IMR-90 (cell line): ENCODE measurements around the gene TIMM10. TPM values are rescaled to one million over a fixed set of nuclear protein-coding genes. Genes with fewer than 3 reads are reported as not detected.

Experiments used
- ATAC-seq: fragments of 200-7000 bp; cut with Tn5 transposase; 2 replicates; pipeline ENCODE4 v1.9.1; 2020; ENCODE audit warnings: low read depth, mild to moderate bottlenecking, moderate library complexity
- BruUV-seq: library from RNA; stranded (reverse); fragments of 400-500 nt; replicated peaks from 2 replicates; lab custom pipeline; 2021; lab: Mats Ljungman, UMichigan
- CTCF ChIA-PET: fragments of 300-600 bp; formaldehyde crosslinking; extraction: SDS; loops from one replicate; lab custom pipeline; 2021; ENCODE audit warnings: antibody characterized with exemption; lab: Yijun Ruan, JAX
- POLR2A ChIA-PET: fragments of 300-600 bp; sonication (Branson Sonifier 250); formaldehyde crosslinking; loops from one replicate; lab custom pipeline; 2022; ENCODE audit warnings: antibody characterized with exemption; ENCODE audit not compliant: unreplicated experiment; lab: Charles Lee
- DNase-seq: peaks from one replicate; pipeline ENCODE4 v3.0.0; 2013
- H2AFZ ChIP-seq: replicated peaks from 2 replicates; pipeline ENCODE3; 2013; ENCODE audit warnings: low read length, mild to moderate bottlenecking; ENCODE audit not compliant: poor library complexity
- H2AK5ac ChIP-seq: 2 replicates; pipeline ENCODE4 v1.6.1; 2013; ENCODE audit warnings: low read depth, low read length, inconsistent platforms
- H2AK9ac ChIP-seq: replicated peaks from 2 replicates; pipeline ENCODE3; 2013; ENCODE audit warnings: mild to moderate bottlenecking, low read depth, low read length, moderate library complexity; ENCODE audit not compliant: poor library complexity
- H2BK120ac ChIP-seq: 2 replicates; pipeline ENCODE4 v1.6.1; 2013; ENCODE audit warnings: low read depth, low read length, inconsistent platforms
- H2BK15ac ChIP-seq: 3 replicates; pipeline ENCODE4 v1.6.1; 2013; ENCODE audit warnings: low read depth, low read length, inconsistent platforms
- H2BK20ac ChIP-seq: 2 replicates; pipeline ENCODE4 v1.6.1; 2013; ENCODE audit warnings: low read depth, mild to moderate bottlenecking, inconsistent platforms, low read length, moderate library complexity
- H2BK5ac ChIP-seq: 2 replicates; pipeline ENCODE4 v1.6.1; 2013; ENCODE audit warnings: mild to moderate bottlenecking, low read depth, low read length, inconsistent platforms; ENCODE audit not compliant: poor library complexity, severe bottlenecking
- H3K14ac ChIP-seq: replicated peaks from 2 replicates; pipeline ENCODE4 v1.6.1; 2013; ENCODE audit warnings: low read depth, low read length, inconsistent platforms
- H3K18ac ChIP-seq: 2 replicates; pipeline ENCODE4 v1.6.1; 2013; ENCODE audit warnings: low read depth, low read length, control low read depth
- H3K23ac ChIP-seq: 2 replicates; pipeline ENCODE4 v1.6.1; 2013; ENCODE audit warnings: low read depth, low read length, inconsistent platforms
- H3K27ac ChIP-seq: 2 replicates; pipeline ENCODE4 v1.5.1; 2013; ENCODE audit warnings: mild to moderate bottlenecking, control low read depth, low read length; ENCODE audit not compliant: insufficient read depth
- H3K27me3 ChIP-seq: 2 replicates; pipeline ENCODE4 v1.6.1; 2013; ENCODE audit warnings: low read length; ENCODE audit not compliant: control insufficient read depth, insufficient read depth
- H3K36me3 ChIP-seq: 2 replicates; pipeline ENCODE4 v1.6.1; 2013; ENCODE audit warnings: low read length, mixed read lengths; ENCODE audit not compliant: control insufficient read depth, insufficient read depth
- H3K4ac ChIP-seq: 2 replicates; pipeline ENCODE4 v1.6.1; 2013; ENCODE audit warnings: low read depth, low read length, inconsistent platforms
- H3K4me1 ChIP-seq: 2 replicates; pipeline ENCODE4 v1.6.1; 2013; ENCODE audit warnings: low read length, mixed read lengths; ENCODE audit not compliant: control insufficient read depth, insufficient read depth
- H3K4me2 ChIP-seq: 2 replicates; pipeline ENCODE4 v1.6.1; 2013; ENCODE audit warnings: low read depth, mild to moderate bottlenecking, control low read depth, low read length, moderate library complexity
- H3K4me3 ChIP-seq: 2 replicates; pipeline ENCODE4 v1.5.1; 2013; ENCODE audit warnings: low read depth, mild to moderate bottlenecking, control low read depth, low read length, moderate library complexity; ENCODE audit not compliant: insufficient read depth
- H3K56ac ChIP-seq: 2 replicates; pipeline ENCODE4 v1.6.1; 2013; ENCODE audit warnings: low read length, inconsistent platforms; ENCODE audit not compliant: insufficient read depth; ENCODE audit errors: extremely low read depth
- H3K79me1 ChIP-seq, 2 experiments: 2 replicates each; pipeline ENCODE4 v1.6.1; 2013; ENCODE audit warnings: low read length in 2 of 2, inconsistent platforms in 1 of 2, low read depth in 1 of 2
- H3K9ac ChIP-seq: 2 replicates; pipeline ENCODE4 v1.6.1; 2013; ENCODE audit warnings: low read depth, low read length, control low read depth
- H3K9me1 ChIP-seq: 2 replicates; pipeline ENCODE4 v1.6.1; 2013; ENCODE audit warnings: low read length, inconsistent platforms; ENCODE audit not compliant: insufficient read depth
- H3K9me3 ChIP-seq: 2 replicates; pipeline ENCODE4 v1.6.1; 2013; ENCODE audit warnings: low read length; ENCODE audit not compliant: control insufficient read depth, insufficient read depth
- H4K20me1 ChIP-seq: 2 replicates; pipeline ENCODE4 v1.6.1; 2013; ENCODE audit warnings: low read length, inconsistent platforms; ENCODE audit not compliant: insufficient read depth
- H4K5ac ChIP-seq: 2 replicates; pipeline ENCODE4 v1.6.1; 2013; ENCODE audit warnings: mild to moderate bottlenecking, low read depth, low read length, control low read depth
- H4K8ac ChIP-seq, 2 experiments: 2 replicates each; pipeline ENCODE4 v1.6.1; 2013; ENCODE audit warnings: low read depth in 2 of 2, low read length in 2 of 2, control low read depth in 1 of 2, inconsistent platforms in 1 of 2
- H4K91ac ChIP-seq: 2 replicates; pipeline ENCODE4 v1.6.1; 2013; ENCODE audit warnings: low read depth, low read length, inconsistent platforms; ENCODE audit not compliant: insufficient read depth
- MAZ ChIP-seq: IDR thresholded peaks from 2 replicates; pipeline ENCODE4 v1.6.1; 2012; ENCODE audit warnings: low read depth, mild to moderate bottlenecking, low read length, improper control_type of control experiment, moderate library complexity, borderline replicate concordance
- NFE2L2 ChIP-seq: fragments of 150-350 bp; IDR thresholded peaks from 2 replicates; pipeline ENCODE4 v1.6.1; 2016; ENCODE audit warnings: low read depth, mild to moderate bottlenecking, low read length
- POLR2A ChIP-seq: IDR thresholded peaks from 2 replicates; pipeline ENCODE4 v1.6.1; 2012; ENCODE audit warnings: mild to moderate bottlenecking, low read depth, low read length
- SMC3 ChIP-seq: fragments of 150-350 bp; IDR thresholded peaks from 2 replicates; pipeline ENCODE4 v1.6.1; 2016; ENCODE audit warnings: low read depth, mild to moderate bottlenecking, antibody characterized with exemption, low read length, moderate library complexity
- WGBS, 2 experiments: methylation state at CpG; one replicate each; pipeline versions ENCODE4 v1.1.5 to v1.1.7; 2013; ENCODE audit warnings: missing lambda C conversion rate in 2 of 2; ENCODE audit not compliant: insufficient read length in 1 of 2; ENCODE audit errors: extremely low coverage in 2 of 2; 5-methylcytosine and 5-hydroxymethylcytosine counted together
- dilution Hi-C: fragments of 300-500 bp; cut with HindIII; formaldehyde crosslinking; loops from one replicate; pipeline ENCODE4 v1.14.3; 2018; ENCODE audit warnings: low sequenced_read_pairs; ENCODE audit not compliant: unreplicated experiment
- in situ Hi-C: fragments of 300-500 bp; cut with MboI; formaldehyde crosslinking; loops from 3 replicates; pipeline ENCODE4 v1.14.3; 2019; ENCODE audit warnings: low sequenced_read_pairs, inconsistent platforms, mixed read lengths
- intact Hi-C: fragments of 100-400 bp; cut with micrococcal nuclease; formaldehyde crosslinking; loops from 2 replicates; pipeline ENCODE4 v1.10.0; 2022
- polyA plus RNA-seq, 3 experiments: library from polyadenylated mRNA; depleted of rRNA; stranded (reverse); fragments of >200 nt; gene quantifications; 2 replicates each; pipeline ENCODE4 v1.2.3, GENCODE V29; 2012; ENCODE audit warnings: low replicate concordance in 1 of 3
- total RNA-seq: library from RNA; depleted of rRNA; stranded (reverse); fragments of >200 nt; gene quantifications from 2 replicates; pipeline ENCODE4 v1.2.3, GENCODE V29; 2012
- TF ChIP-seq, protein P1 (sequence below): fragments of 150-350 bp; IDR thresholded peaks from 2 replicates; pipeline ENCODE4 v1.6.1; 2016; ENCODE audit warnings: low read depth, mild to moderate bottlenecking, low read length, moderate library complexity, borderline replicate concordance
- TF ChIP-seq, protein P2 (sequence below): conservative IDR thresholded peaks from 2 replicates; pipeline ENCODE4 v1.5.1; 2012; ENCODE audit warnings: mild to moderate bottlenecking, low read depth, low read length, improper control_type of control experiment

Gene TIMM10
- total and polyA plus RNA-seq, 2 of the 4 experiments (the other 2 are of a cell fraction) = 96.8 to 135 TPM

DNA sequence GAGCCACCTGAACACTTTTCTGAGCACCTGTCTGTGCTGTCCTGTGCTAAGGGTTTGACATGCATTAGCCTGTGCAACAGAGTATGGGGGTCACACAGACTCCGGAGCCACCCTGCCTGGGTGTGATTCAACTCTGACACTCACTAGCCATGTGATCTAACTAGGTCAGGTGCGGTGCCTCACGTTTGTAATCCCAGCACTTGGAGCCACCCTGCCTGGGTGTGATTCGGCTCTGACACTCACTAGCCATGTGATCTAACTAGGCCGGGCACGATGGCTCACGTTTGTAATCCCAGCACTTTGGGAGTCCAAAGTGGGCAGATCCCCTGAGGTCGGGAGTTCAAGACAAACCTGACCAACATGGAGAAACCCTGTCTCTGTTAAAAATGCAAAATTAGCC lies 25.5 kb upstream of the TIMM10 start:
- H3K56ac ChIP-seq = no peak overlapping the region
- H3K14ac ChIP-seq = no peak overlapping the region
- H2BK120ac ChIP-seq = no peak overlapping the region
- no peaks in the 10 kb centered on the region for H3K27me3 ChIP-seq
- no peak overlapping the region for H4K8ac ChIP-seq
- no peak overlapping the region for H3K4me2 ChIP-seq
- no peak overlapping the region for H2BK15ac ChIP-seq
- no peak for TF ChIP-seq NFE2L2
- TF ChIP-seq POLR2A = no peak
- no peak for TF ChIP-seq MAZ
- TF ChIP-seq SMC3 = no peak
- TF ChIP-seq, protein P1, sequence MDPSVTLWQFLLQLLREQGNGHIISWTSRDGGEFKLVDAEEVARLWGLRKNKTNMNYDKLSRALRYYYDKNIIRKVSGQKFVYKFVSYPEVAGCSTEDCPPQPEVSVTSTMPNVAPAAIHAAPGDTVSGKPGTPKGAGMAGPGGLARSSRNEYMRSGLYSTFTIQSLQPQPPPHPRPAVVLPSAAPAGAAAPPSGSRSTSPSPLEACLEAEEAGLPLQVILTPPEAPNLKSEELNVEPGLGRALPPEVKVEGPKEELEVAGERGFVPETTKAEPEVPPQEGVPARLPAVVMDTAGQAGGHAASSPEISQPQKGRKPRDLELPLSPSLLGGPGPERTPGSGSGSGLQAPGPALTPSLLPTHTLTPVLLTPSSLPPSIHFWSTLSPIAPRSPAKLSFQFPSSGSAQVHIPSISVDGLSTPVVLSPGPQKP = no peak
- TF ChIP-seq, protein P2, sequence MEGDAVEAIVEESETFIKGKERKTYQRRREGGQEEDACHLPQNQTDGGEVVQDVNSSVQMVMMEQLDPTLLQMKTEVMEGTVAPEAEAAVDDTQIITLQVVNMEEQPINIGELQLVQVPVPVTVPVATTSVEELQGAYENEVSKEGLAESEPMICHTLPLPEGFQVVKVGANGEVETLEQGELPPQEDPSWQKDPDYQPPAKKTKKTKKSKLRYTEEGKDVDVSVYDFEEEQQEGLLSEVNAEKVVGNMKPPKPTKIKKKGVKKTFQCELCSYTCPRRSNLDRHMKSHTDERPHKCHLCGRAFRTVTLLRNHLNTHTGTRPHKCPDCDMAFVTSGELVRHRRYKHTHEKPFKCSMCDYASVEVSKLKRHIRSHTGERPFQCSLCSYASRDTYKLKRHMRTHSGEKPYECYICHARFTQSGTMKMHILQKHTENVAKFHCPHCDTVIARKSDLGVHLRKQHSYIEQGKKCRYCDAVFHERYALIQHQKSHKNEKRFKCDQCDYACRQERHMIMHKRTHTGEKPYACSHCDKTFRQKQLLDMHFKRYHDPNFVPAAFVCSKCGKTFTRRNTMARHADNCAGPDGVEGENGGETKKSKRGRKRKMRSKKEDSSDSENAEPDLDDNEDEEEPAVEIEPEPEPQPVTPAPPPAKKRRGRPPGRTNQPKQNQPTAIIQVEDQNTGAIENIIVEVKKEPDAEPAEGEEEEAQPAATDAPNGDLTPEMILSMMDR = no peak
- no peak overlapping the region for H4K91ac ChIP-seq
- dilution Hi-C loops (no loop called here), in situ Hi-C loops (no loop called here), intact Hi-C loops (no loop called here)
- H2AK5ac ChIP-seq = no peak overlapping the region
- H4K20me1 ChIP-seq = no peaks in the 10 kb centered on the region
- H2BK20ac ChIP-seq = no peak overlapping the region
- no peak overlapping the region for H3K9ac ChIP-seq
- H3K4me1 ChIP-seq = no peaks in the 10 kb centered on the region
- no peak overlapping the region for H2BK5ac ChIP-seq
- no peaks in the 10 kb centered on the region for H3K9me3 ChIP-seq
- H3K23ac ChIP-seq = no peak overlapping the region
- ChIA-PET POLR2A (no interaction called here), CTCF (no interaction called here)
- WGBS, 2 experiments = 89% methylated on average over 7 of the region's 8 CpGs; no CpG with 5 or more reads in 1 of the 2 experiments
- no peaks in the 10 kb centered on the region for H3K79me1 ChIP-seq
- no peaks in the 10 kb centered on the region for H3K9me1 ChIP-seq
- H3K18ac ChIP-seq = no peak overlapping the region
- BruUV-seq = no TSS peak
- H2AK9ac ChIP-seq = no peak overlapping the region
- H3K36me3 ChIP-seq = peaks cover 48% of the 10 kb centered on the region
- H2AFZ ChIP-seq = no peak overlapping the region
- no peak overlapping the region for H4K5ac ChIP-seq
- H3K4ac ChIP-seq = no peak overlapping the region
- no peak for DNase-seq
- no peak overlapping the region for H3K27ac ChIP-seq
- H3K4me3 ChIP-seq = no peak overlapping the region
- ATAC-seq = no peak
